ENCODE measurements around the gene C1QA.
"Not testable (repeated sequence)": the region's sequence is repeated elsewhere in the genome, so short reads cannot be mapped to it uniquely, and the experiment has no call there.

DNA sequence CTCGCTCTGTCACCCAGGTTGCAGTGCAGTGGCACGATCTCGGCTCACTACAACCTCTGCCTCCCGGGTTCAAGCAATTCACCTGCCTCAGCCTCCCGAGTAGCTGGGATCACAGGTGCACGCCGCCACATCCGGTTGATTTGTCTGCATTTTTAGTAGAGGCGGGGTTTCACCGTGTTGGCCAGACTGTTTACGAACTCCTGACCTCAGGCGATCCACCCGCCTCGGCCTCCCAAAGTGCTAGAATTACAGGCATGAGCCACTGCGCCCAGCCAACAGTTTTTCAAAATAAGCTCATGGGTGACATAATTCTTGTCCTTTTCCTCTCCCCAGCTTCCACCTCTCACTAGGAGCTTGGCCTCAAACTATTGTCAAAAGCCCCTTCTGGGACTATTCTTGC, 39.7 kb downstream of the C1QA start:
- TF ChIP-seq EP300 (IDR thresholded peaks at IDR 0.05), result not testable (repeated sequence)
- TF ChIP-seq, protein P1, sequence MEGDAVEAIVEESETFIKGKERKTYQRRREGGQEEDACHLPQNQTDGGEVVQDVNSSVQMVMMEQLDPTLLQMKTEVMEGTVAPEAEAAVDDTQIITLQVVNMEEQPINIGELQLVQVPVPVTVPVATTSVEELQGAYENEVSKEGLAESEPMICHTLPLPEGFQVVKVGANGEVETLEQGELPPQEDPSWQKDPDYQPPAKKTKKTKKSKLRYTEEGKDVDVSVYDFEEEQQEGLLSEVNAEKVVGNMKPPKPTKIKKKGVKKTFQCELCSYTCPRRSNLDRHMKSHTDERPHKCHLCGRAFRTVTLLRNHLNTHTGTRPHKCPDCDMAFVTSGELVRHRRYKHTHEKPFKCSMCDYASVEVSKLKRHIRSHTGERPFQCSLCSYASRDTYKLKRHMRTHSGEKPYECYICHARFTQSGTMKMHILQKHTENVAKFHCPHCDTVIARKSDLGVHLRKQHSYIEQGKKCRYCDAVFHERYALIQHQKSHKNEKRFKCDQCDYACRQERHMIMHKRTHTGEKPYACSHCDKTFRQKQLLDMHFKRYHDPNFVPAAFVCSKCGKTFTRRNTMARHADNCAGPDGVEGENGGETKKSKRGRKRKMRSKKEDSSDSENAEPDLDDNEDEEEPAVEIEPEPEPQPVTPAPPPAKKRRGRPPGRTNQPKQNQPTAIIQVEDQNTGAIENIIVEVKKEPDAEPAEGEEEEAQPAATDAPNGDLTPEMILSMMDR (IDR thresholded peaks at IDR 0.05), result not testable (repeated sequence)
